ENCODE data around the gene RENBP.

DNA sequence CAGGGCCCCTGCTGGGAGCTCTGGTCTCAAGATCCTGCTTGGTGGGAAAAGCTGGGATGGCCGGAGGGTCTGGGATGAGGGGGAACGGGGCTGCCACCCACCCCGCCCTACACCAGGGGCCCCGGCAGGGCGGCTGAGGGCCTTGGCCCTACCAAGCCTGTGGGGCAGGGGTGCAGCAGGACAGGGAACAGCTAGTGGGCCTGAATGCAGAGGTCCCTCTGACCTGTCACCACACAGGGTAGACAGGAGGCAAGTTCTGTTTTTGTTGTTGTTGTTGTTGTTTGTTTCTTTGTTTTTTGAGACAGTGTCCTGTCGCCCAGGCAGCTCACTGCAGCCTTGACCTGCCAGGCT is 332 bp upstream of the RENBP start:
- TF ChIP-seq POLR2A (IDR thresholded peaks at IDR 0.05), result no peak
- TF ChIP-seq, protein P1, sequence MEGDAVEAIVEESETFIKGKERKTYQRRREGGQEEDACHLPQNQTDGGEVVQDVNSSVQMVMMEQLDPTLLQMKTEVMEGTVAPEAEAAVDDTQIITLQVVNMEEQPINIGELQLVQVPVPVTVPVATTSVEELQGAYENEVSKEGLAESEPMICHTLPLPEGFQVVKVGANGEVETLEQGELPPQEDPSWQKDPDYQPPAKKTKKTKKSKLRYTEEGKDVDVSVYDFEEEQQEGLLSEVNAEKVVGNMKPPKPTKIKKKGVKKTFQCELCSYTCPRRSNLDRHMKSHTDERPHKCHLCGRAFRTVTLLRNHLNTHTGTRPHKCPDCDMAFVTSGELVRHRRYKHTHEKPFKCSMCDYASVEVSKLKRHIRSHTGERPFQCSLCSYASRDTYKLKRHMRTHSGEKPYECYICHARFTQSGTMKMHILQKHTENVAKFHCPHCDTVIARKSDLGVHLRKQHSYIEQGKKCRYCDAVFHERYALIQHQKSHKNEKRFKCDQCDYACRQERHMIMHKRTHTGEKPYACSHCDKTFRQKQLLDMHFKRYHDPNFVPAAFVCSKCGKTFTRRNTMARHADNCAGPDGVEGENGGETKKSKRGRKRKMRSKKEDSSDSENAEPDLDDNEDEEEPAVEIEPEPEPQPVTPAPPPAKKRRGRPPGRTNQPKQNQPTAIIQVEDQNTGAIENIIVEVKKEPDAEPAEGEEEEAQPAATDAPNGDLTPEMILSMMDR (IDR thresholded peaks at IDR 0.05), result no peak
